ENCODE data around the gene CEP104.

Gene CEP104

GRCh38 chr1:3779265-3779911 is 77.6 kb downstream of the CEP104 start:
- no peaks in the 10 kb centered on the region for H3K9me3 ChIP-seq
- no peak overlapping the region for H3K4me3 ChIP-seq (ENCODE audit: low read depth, low read length)
- peaks cover 3% of the 10 kb centered on the region; the same call in 1 of the 2 replicates for H3K36me3 ChIP-seq
- DNase-seq: no peak
- TF ChIP-seq CTCF (IDR thresholded peaks at IDR 0.05; ENCODE audit: low read depth, low read length): no peak
- peaks cover 13% of the 10 kb centered on the region for H3K4me1 ChIP-seq
- H3K27me3 ChIP-seq: no peaks in the 10 kb centered on the region

- Histone ChIP-seq H3K4me3 (ENCODE audit: low read depth, low read length) (no peak overlapping the region), H3K4me1 (peaks cover 13% of the 10 kb centered on the region), H3K36me3 (peaks cover 3% of the 10 kb centered on the region; the same call in 1 of the 2 replicates), H3K27me3 (no peaks in the 10 kb centered on the region), H3K9me3 (no peaks in the 10 kb centered on the region)
- no peak for DNase-seq
- no peak for TF ChIP-seq CTCF (IDR thresholded peaks at IDR 0.05; ENCODE audit: low read depth, low read length)
These were observed 78.3 kb downstream of the CEP104 start for GRCh38 chr1:3778590-3779264.

GRCh38 chr1:3777647-3778589 is 79.1 kb downstream of the CEP104 start:
- Histone ChIP-seq H3K27me3 (no peaks in the 10 kb centered on the region), H3K9me3 (no peaks in the 10 kb centered on the region), H3K4me1 (peaks cover 13% of the 10 kb centered on the region), H3K36me3 (peaks cover 3% of the 10 kb centered on the region; the same call in 1 of the 2 replicates), H3K4me3 (ENCODE audit: low read depth, low read length) (no peak overlapping the region)
- DNase-seq: no peak
- TF ChIP-seq CTCF (IDR thresholded peaks at IDR 0.05; ENCODE audit: low read depth, low read length): no peak

GRCh38 chr1:3777078-3777547 is 79.9 kb downstream of the CEP104 start:
- H3K4me3 ChIP-seq (ENCODE audit: low read depth, low read length): no peak overlapping the region
- no peak for DNase-seq
- TF ChIP-seq CTCF (IDR thresholded peaks at IDR 0.05; ENCODE audit: low read depth, low read length): no peak
- H3K27me3 ChIP-seq: no peaks in the 10 kb centered on the region
- H3K4me1 ChIP-seq: peaks cover 13% of the 10 kb centered on the region
- H3K36me3 ChIP-seq: no peaks in the 10 kb centered on the region
- H3K9me3 ChIP-seq: no peaks in the 10 kb centered on the region

GRCh38 chr1:3776231-3776961 is 80.6 kb downstream of the CEP104 start:
- no peaks in the 10 kb centered on the region for H3K9me3 ChIP-seq
- no peak overlapping the region for H3K4me3 ChIP-seq (ENCODE audit: low read depth, low read length)
- no peak for TF ChIP-seq CTCF (IDR thresholded peaks at IDR 0.05; ENCODE audit: low read depth, low read length)
- H3K27me3 ChIP-seq: no peaks in the 10 kb centered on the region
- peaks cover 13% of the 10 kb centered on the region for H3K4me1 ChIP-seq
- H3K36me3 ChIP-seq: no peaks in the 10 kb centered on the region
- DNase-seq: no peak
